GM18870 (cell line): ENCODE data around the gene KRT15.

ENCODE experiments used
- ATAC-seq: cut with Tn5 transposase; IDR thresholded peaks from one replicate; pipeline ENCODE4 v1.9.1; 2021; ENCODE audit warnings: moderate library complexity; ENCODE audit not compliant: unreplicated experiment

KRT15 gene

DNA sequence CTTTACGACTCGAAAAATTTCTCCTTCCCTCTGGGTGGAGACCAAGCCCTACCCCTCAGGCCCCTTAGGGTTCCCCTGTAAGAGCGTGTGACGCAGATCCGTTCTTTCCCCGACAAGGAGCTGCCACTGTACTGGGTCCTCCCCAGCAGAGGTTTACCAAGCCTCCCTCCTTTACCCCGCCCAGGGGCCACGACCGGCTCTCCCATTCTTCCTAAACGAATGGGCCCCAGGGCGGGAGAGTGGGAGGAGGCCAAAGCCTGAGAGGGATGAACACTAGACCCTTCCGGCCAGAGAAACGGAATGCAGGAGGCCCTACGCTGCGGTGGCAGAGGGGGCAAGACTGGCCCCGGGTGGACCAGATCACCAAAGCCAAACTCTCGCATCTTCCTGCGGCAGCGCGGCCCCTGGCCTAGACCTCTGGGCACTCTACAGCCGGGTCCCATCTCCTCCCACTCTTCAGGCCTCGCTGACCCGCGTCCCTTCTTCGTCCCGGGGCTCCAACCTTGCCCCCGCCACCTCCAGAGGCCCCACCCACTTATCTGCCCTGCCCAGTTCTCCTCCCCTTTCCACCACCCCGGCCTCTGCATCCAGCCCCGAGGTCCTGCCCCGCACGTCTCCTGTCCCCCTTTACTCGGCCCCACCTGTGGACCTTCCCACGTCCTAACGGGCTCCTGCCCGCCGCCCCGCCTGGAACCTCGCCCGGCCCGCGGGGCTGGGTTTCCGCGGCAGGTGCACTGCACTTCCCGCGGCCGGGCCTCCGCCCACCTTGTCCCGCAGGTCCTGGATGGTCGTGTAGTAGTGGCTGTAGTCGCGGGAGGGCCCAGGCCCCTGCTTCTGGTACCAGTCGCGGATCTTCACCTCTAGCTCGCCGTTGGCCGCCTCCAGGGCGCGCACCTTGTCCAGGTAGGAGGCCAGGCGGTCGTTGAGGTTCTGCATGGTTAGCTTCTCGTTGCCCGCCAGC, 8.7 kb upstream of the KRT15 start:
- ATAC-seq, result no peak

DNA sequence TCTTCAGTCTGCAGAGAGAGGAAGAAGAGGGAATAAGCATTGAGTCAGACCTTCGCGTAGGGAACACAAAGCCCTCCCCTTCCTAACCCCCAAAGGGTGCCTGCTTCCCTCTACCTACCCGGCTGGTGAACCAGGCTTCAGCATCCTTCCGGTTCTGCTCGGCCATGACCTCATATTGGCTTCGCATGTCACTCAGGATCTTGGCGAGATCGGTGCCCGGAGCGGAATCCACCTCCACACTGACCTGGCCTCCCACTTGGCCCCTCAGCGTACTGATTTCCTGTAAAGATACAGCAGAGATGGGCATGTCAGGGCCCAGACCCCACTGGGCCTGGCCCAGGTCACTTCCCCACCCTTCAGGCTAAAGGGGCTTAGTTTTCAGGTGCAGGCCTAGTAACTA, 5.6 kb upstream of the KRT15 start:
- ATAC-seq, result no peak

DNA sequence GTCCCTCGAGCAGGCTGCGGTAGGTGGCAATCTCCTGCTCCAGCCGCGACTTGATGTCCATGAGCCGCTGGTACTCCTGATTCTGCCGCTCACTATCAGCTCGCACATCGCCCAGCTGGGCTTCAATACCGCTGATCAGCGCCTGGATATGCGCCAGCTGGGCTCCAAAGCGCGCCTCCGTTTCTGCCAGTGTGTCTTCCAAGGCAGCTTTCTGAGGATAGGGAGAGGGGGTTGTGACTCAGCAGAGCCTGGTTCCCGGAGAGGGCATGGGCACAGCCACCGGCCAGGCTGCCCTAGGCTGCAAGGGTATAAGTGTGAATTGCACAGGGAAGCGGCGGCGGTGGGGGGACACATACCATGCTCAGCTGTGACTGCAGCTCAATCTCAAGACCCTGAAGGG, 5.1 kb upstream of the KRT15 start:
- no peak for ATAC-seq

DNA sequence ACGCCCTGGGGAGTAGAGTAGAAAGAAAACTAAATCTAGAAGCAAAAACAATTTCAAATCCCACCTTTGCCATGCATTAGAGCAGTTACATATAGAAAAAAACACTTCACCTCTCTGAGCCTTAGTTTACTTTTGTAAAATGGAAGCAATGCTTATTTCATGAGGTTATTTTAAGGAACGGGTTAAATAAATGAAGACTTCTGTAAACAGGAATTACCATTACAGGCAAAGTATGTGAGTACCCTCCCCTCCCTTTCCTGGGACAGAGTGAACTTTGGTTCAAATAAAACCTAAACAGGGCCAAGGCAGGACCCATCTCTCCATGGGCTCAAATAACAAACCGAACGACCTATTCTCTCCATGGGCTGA, 4.5 kb upstream of the KRT15 start:
- no peak for ATAC-seq

DNA sequence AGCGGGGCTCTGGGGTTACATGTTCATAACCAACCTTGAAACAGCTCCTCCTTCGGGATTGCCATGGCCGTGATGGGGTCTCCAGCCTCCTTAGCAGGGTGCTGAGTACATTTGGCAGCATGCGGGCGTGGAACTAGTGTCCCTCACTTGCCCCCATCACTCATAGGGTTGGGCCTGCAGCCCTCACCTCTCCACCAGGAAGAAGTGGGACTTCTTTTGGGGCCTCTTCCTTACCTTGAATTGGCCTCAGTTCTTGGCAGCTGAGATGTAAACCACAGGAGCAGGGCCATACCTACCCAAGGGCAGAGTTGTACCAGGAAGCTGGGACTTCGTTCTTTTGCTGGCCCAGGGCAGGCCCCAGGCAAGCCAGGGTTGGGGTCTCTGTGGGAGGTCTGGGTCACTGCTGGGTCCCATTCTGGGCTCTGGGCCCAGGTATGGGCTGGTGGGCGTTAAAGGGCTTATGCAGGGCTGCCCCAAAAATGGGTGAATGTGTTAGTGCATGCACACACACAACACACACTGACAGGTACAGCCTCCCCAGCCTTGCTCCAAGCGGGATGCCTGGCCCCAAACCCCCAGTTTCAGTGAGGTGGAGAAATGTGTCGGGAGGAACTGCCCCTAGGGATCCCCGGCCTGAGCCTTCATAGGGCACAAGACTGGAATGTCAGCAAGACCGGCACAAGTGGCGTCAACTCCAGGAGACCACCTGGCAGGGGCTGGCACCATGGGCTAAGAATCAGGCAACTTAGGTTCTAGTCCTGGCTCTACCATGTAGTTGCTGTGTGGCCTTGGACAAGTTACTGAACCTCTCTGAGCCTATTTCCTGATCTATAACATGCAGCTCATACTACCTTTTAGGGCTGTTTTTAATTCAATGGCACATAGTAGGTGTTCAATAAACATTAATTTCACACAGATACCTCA, 3.9 kb upstream of the KRT15 start:
- no peak for ATAC-seq

DNA sequence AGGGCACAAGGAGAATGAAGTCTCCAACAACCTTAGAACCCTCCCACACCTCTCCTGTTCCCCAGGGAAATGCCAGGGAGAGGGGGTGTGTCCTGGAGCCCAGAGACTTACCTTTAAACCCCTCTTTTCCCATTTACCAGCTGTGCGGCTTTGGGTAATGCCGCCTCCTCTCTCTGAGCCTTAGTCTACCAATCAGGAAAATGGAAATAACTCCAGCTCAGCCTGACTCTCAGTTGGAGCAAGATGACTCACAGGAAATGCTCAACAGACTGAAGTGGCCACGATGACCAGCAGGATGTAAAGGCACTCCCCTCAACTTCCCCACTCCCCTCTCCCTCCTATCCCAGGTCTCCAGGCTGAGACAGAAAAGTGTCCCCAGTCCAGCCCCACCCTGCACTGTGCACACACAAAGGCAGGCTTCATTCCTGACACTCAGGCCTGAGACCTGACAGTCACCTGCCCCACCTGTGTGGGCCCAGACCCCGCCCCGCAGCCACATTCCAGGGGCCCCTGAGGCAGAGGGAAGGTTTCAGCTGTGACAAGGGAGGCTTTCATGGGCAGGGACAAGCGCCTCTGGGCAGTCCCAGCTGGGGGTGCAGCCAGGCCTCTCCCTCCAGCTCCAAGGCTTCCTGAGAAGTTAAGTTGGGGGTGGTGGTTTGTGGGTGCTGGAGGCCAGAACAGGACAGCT, 3.0 kb upstream of the KRT15 start:
- ATAC-seq, result no peak

DNA sequence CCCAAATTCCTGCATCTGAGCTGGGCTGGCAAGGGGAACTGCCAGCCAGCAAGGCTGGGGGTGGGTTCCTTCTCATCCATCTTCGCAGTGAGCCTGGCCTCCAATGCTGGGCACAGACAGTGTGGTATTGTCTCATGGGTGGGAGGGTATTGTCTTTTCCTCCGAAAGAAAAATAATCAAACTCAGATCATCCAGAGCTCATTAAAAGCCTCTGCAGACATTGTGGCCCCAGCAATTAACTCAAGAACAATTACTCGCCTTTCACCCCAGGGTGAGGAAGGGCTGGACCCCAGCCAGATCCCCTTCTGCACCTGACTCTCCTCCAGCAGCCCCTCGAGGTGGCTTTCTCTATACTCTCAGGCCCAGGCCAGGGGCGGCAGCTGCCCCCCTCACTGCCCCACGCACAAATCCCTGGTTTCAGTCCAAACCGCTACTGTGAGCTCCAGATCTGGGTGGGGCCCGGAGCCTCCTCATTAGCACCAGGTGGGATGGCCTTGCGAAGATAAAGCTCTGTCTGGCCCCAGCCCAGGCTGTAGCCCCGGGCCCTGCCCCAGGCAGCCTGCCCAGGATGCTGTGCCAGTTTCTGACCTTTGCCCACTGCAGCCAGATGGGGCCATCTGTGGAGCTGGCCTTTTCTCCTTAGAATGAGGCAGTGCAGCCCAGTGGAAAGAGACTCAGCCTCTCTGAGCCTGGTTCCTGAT, 2.3 kb upstream of the KRT15 start:
- no peak for ATAC-seq

DNA sequence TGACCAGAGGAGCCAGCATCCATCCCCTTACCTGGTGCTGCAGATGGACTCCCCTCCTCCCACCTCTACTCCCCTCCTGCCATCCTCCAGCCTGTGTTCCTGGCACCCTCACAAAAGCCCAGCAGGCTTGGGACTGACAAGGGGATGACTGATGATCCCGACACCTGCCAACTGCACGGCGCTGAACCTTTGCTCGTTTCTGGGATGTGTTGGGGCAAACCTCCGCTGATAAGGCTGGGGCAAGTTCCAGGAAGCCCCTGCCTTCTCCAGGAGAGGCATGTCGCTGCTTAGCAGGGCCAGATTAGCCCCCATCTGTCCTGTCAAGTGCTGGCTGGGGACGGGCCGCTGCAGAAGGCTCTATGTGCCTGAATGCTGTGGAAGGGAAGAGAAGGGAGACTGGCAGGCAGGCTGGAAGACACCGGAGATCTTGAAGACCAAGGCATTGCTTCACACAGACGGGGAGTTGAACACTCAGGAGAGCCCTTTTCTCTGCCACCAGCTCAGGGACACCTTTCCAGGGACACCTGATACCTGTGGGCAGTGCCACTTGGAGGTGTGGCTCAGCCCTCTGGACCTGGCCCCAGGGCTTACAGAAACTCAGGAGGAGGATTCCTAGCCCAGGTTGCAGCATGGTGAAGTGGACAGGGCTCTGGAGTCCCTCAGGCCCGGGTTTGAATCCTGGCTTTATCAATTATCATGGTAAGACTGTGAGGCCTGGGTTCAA, 973 bp upstream of the KRT15 start:
- ATAC-seq, result no peak

DNA sequence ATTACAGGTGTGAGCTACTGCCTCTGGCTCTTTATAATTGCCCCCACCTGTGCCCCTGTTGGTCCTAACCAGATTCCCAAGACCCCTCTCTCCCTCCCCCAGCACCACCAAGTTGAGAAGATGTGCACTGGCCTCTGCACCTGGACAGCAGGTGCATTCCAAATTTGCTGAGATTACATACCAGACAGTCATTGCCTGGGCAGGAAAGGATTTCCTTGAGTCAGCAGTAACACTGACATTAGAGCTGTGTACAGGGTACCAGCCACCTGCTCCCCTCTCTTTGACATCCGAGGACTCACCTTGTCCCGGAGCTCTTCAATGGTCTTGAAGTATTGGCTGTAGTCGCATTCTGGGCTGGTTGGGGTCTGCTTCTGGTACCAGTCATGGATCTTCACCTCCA, 659 bp downstream of the KRT15 start:
- no peak for ATAC-seq

DNA sequence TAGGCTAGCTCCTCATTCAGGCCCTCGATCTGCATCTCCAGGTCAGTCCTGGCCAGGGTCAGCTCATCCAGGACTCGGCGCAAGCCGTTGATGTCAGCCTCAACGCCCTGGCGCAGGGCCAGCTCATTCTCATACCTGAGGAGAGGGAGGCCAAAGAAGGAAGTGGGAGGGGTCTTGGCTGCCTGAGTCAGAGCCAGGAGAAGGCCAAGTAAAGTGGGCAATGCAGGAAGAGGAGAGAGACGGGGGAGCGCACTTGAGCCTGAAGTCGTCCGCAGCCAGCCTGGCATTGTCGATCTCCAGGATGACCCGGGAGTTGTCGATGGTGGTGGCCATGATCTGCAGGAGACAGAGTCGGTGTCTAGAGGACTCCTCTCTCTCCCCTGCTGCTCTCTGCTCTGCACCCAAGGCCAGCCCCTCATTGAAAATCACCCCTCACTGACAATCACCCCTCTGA, 1.8 kb downstream of the KRT15 start:
- ATAC-seq, result no peak

DNA sequence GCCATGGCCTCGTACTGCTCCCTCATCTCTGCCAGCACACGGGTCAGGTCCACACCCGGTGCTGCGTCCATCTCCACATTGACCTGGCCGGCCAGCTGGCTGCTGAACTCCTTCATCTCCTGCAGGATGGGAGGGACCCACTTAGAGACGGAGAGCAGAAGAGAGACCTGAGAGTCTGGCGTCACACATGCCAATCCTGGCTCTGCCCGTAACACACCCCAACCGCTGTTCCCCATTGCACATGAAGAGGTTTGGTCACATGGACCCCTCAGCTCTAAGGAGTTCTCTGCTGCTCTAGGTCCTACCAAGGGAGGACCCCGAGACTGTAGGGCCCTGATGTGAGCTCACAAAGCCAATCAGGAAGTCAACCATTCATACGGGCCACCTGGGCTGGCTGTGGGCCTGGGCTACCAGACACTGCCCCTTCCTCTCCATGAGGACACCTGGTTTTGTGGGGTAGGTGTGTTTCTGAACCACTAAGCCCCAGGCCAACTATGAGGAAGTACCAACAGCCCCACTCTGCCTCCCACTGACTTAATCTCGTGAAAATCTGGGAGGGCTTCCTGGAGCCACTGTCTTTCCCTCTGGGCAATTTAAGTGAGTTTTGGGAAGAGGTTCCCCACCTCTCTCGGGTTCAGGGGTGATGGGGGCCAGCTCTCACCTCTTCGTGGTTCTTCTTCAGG, 2.4 kb downstream of the KRT15 start:
- no peak for ATAC-seq

DNA sequence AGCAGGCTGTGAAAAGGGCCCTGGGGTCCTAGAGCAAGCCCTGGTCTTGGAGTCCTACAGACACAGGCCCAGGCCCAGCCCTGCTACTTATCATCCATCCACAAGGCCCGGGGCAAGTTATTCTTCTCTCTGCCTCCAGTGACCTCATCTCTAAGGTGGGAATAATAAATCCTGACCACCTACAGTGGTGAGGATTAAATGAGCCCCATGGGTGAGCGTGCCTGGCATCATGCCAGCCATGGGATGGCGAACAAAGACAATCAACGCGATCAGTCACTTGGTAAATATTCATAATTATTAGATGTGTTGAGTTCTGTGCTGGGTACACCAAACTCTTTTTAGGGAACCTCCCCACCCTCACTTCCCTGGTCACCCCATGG, 5.5 kb downstream of the KRT15 start:
- ATAC-seq, result no peak

DNA sequence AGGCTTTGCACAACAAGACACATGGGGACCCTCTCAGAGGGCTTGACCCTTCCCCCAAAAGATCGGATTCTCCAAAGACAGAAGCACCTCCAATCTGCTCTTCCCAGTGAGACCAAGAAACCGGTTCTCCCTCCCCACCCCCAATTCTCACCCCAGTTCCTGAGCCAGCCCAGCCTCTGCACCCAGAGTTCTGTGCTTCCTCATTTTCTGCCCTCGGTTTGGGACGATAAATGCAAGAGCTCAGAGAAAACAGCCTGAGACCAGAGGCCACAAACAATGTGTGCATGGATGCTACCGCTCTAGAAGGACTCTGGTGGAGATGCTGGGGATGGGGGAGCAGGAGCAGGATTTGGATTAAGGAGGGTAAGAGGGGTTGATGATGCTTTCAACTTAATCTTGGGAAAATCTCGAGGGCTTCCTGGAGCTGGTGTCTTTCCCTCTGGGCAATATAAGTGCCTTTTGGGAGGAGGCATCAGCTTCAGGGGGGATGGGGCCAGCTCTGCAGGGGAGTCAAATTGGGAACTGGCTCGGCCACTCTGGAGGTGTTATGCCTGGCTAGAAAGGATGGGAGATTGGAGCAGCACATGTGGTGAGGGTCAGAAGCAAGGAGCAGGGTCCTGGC, 6.0 kb downstream of the KRT15 start:
- no peak for ATAC-seq

DNA sequence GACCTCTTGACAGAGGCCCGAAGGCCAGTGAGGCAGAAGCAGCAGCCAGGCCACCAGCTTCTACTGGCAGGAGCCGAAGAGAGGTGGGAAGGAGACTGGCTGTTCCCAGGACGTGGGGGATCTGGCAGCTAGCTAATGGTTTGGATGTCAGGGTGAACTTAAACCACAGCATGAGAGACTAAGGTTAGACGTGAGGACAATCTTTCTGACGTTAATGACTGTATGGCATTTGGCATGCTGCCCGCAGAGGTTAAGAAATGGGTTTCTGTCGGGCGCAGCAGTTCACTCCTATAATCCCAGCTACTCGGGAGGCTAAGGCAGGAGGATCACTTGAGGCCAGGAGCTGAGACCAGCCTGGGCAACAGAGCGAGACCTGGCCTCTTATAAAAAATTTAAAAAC, 7.0 kb downstream of the KRT15 start:
- ATAC-seq, result no peak

DNA sequence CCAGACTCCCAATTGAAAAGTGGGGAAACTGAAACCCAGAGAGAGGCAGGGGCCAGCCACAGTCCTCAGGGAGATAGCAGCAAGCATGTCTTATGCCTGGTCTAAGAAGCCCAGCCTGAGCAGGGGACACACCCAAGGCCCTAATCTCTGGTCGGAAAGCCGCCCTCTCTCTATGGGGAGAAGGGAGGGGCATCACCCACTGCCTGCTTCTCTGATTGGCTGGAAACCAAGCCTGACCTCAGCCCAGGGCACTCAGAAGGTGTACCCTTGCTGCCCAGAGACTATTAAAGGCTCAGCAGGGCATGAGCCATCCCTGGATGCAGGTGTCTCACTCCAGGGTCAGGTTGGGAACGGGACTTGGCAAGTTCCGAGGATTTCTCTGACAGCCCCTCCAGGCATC, 7.6 kb downstream of the KRT15 start:
- no peak for ATAC-seq

DNA sequence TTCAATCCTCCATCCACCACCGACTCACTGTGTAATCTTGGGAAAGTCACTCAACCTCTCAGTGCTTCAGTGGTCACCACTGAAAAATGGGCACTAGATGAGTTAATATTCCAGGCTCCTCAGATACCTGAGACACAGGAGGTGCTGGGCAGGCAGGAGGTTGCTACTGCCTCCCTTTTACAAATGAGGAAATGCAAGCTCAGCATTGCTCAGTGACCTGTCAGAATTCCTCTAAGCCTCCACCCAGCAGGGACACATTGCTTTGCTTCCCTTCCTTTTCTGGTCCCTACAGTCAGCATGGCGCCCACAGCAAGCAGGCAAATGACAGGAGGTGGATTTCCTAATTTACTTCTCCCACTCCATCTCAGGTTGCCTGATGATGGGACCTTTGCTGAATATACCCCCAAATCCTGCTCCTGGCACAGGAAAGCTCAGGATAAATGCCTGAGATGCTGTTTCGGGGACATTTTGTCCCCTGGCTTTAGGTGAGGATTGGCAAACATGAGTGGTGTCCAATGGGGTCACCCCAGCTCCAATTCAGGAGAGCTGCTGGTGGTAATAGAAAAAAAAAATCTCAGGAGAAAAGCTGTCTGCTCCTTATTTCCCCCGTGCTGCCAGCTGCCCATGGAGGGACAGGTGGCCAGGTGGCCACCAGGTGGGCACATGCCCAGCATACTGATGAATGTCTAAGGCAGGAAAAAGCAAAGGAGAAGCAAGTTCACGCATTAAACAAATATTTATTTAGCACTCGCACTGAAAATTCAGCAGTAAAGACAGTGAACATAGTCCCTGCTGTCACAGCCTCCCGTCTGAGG, 8.2 kb downstream of the KRT15 start:
- ATAC-seq, result no peak

DNA sequence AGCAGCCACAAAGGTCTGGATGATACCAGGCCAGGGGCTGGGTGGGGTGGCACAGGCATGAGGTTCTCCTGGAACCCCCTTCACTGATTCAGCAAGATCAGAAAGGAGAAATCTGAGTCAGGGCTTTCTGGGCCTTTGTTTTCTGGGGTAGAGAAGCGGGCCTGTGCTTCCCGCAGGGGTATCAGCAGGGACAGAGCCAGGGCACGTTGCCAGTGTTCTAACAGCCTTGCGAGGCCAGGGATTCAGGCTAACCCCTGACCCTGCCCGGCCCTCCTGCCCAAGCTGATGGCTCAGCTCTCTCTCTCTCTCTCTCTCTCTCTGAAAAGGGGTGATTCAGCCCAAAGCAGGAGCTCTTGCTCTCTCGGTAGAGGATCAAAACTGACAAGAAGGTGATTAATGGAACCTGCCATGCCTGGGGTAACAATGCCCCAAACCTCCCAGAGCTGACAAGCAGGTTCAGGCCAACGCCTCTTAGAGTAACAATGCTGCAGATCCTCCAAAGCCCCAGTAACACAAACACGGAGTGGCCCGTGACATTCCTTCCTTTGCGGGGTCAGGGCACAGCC, 11.3 kb downstream of the KRT15 start:
- ATAC-seq, result no peak
